ENCODE data around the gene IMMP2L. TPM values are rescaled to one million over a fixed set of nuclear protein-coding genes. Genes with fewer than 3 reads are reported as not detected.
"Not testable (repeated sequence)": the region's sequence is repeated elsewhere in the genome, so short reads cannot be mapped to it uniquely, and the experiment has no call there.

Gene IMMP2L
- total RNA-seq, 1 donor from 2014 or later, result 20.0 TPM

DNA sequence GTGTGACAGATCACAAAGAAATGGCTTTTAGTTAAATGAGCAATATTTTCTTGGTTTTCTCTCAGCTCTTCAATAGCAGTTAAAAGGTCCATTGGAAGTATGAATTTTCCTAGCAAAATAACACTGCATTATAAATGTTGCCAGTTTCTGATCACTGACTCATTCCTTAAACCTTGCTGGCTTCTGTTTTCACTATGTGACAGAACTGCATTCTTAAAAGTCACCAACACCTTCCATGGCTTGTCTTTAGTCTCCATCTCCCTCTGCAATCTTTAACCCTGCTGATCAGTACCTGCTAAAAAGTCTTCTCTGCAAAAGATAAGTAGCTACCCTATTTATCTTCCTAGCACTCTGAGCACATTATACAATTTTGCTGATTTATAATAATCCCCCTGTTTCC lies 876.4 kb downstream of the IMMP2L start:
- H3K27ac Mint-ChIP-seq, result no peak overlapping the region
- H3K36me3 Mint-ChIP-seq (ENCODE audit: low read depth), result no peaks in the 10 kb centered on the region
- H3K4me1 Mint-ChIP-seq (ENCODE audit: low read depth), result no peaks in the 10 kb centered on the region
- intact Hi-C loops (cut with micrococcal nuclease), result no loop called here
- no peak overlapping the region for H3K4me3 Mint-ChIP-seq (ENCODE audit: low read depth)
- no peak for DNase-seq (ENCODE audit: low spot score)
- H3K9me3 Mint-ChIP-seq, result no peaks in the 10 kb centered on the region
- no peaks in the 10 kb centered on the region for H3K27me3 Mint-ChIP-seq (ENCODE audit: low read depth)

DNA sequence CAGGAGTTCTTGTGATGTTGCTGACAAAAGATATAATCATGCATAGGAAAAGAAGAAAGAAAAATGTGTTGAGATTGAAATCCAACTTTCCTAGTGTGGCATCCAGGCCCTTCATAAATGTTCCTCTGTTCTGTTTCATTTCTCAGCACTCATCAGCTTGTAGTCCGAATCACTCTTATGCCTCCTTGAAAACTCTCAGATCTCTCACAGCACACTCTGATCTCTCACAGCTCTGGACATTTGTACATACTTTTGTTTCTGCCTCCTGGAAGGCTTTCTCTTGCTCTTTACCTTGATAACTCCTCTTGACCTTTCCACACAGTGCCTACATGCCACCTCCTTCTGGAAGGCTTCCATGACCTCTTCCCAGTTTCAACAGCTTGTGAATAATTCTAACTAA lies 880.4 kb downstream of the IMMP2L start:
- Mint-ChIP-seq H3K27me3 (ENCODE audit: low read depth) (no peaks in the 10 kb centered on the region), H3K4me1 (ENCODE audit: low read depth) (peaks cover 2% of the 10 kb centered on the region), H3K9me3 (no peaks in the 10 kb centered on the region), H3K4me3 (ENCODE audit: low read depth) (no peak overlapping the region), H3K27ac (no peak overlapping the region), H3K36me3 (ENCODE audit: low read depth) (no peaks in the 10 kb centered on the region)
- no peak for DNase-seq (ENCODE audit: low spot score)
- intact Hi-C loops (cut with micrococcal nuclease), result no loop called here

DNA sequence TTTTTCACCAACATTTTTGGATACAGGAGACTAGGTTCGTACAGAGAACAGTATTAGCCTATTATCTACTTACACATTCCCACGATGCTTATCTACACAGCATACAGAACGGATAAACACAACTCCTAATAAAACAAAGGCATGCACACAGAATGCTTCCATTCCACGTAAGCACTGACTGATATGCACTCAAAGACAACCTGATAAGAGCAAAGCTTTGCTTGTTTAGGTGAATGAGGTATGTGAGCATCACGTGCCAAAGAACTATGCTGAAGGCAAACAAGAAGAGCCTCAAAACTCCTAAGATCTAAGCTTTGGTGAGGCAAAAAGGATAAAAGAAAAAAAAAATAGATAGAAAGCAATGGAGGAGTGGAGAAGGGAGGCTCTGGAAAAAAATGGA lies 884.9 kb downstream of the IMMP2L start:
- intact Hi-C loops (cut with micrococcal nuclease), result no loop called here
- Mint-ChIP-seq H3K9me3 (peaks cover 28% of the 10 kb centered on the region), H3K4me3 (ENCODE audit: low read depth) (no peak overlapping the region), H3K4me1 (ENCODE audit: low read depth) (peaks cover 2% of the 10 kb centered on the region), H3K27me3 (ENCODE audit: low read depth) (no peaks in the 10 kb centered on the region), H3K27ac (no peak overlapping the region), H3K36me3 (ENCODE audit: low read depth) (no peaks in the 10 kb centered on the region)
- DNase-seq (ENCODE audit: low spot score), result no peak

DNA sequence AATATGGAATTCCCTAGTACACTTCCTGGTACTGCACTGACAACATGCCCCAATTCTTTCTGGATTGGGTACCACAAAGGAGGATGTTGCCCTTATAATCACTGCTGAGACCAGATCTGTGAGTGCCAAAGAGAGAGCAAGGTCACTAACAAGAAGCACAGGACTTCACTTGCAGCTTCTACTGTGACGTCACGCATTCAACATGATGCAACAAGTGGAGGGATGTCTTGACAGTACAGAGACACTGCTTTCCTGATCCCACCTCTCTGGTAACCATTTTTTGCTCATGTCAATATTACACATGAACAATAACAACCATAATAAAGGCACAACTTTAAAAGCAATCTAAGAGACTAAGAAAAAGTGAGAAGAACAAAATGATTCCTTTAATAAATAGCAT lies 885.5 kb downstream of the IMMP2L start:
- Mint-ChIP-seq H3K4me3 (ENCODE audit: low read depth) (no peak overlapping the region), H3K27me3 (ENCODE audit: low read depth) (no peaks in the 10 kb centered on the region), H3K36me3 (ENCODE audit: low read depth) (no peaks in the 10 kb centered on the region), H3K9me3 (peaks cover 30% of the 10 kb centered on the region), H3K4me1 (ENCODE audit: low read depth) (peaks cover 2% of the 10 kb centered on the region), H3K27ac (no peak overlapping the region)
- DNase-seq (ENCODE audit: low spot score), result no peak
- intact Hi-C loops (cut with micrococcal nuclease), result no loop called here

DNA sequence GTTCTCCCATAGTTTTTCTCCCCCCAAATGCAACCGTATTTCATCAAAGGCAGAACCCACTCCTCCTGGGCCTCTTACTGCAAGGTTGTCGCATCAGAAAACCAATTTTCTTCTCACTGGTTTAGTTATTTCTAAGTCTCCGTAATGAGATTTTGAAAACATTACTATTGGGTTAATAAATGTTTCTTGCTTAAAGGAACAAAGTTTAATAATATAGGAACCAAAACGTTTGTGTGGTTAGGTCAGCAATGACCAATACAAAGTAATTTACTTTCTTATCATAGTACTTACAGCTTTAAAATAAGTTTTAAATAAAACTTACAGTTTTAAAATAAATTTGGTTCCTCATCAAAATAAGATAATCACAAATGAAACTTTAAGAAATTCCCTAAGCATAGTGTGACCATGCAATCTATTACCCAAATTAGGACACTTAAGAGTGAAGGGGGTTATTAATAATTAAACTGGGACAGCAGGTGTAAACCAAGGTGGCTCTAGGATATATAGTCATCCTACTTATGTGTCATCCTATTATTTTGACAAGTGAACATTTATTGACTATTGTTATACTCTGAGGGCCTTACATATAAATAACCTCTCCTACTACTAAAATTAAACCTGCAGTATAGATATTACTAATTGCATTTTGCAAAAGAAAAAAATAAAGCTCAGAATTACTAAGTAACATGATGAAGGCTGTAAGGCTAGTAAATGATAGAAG lies 886.7 kb downstream of the IMMP2L start:
- Mint-ChIP-seq H3K27ac (no peak overlapping the region), H3K4me3 (ENCODE audit: low read depth) (no peak overlapping the region), H3K27me3 (ENCODE audit: low read depth) (no peaks in the 10 kb centered on the region), H3K4me1 (ENCODE audit: low read depth) (peaks cover 2% of the 10 kb centered on the region), H3K36me3 (ENCODE audit: low read depth) (no peaks in the 10 kb centered on the region), H3K9me3 (peaks cover 35% of the 10 kb centered on the region)
- DNase-seq (ENCODE audit: low spot score), result no peak
- intact Hi-C loops (cut with micrococcal nuclease), result no loop called here

DNA sequence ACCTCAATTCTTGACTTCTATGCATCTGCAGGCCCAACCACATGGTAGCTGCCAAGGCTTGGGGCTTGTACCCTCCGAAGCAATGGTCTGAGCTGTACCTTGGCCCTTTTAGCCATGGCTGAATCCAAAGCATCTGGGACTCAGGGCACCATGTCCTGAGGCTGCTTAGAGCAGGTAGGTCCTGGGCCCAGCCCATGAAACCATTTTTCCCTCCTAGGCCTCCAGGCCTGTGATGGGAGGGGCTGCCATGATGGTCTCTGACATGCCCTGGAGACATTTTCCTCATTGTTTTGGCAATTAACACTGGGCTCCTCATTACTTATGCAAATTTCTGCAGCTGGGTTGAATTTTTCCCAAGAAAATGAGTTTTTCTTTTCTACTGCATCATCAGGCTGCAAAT lies 889.1 kb downstream of the IMMP2L start:
- Mint-ChIP-seq H3K4me1 (ENCODE audit: low read depth) (no peaks in the 10 kb centered on the region), H3K4me3 (ENCODE audit: low read depth) (no peak overlapping the region), H3K36me3 (ENCODE audit: low read depth) (no peaks in the 10 kb centered on the region), H3K27me3 (ENCODE audit: low read depth) (no peaks in the 10 kb centered on the region), H3K9me3 (peaks cover 35% of the 10 kb centered on the region), H3K27ac (no peak overlapping the region)
- intact Hi-C loops (cut with micrococcal nuclease), result no loop called here
- no peak for DNase-seq (ENCODE audit: low spot score)

DNA sequence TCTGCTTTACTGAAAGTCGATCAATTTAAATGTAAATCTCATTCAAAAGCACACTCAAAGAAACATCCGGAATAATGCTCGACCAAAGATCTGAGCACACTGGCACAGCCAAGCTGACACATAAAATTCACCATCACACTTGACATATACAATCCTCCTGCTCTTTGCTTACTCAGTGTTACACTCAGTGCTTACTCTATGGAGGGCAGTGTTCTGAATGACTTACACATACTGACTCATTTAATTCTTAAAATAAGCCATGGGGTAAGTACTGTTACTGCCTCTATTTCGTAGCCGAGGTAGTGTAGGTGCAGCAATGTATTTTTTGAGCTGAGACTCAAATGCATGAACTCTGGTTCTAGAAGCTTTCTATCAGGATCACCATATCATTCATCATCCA lies 892.9 kb downstream of the IMMP2L start:
- intact Hi-C loops (cut with micrococcal nuclease), result no loop called here
- no peak for DNase-seq (ENCODE audit: low spot score)
- Mint-ChIP-seq H3K4me1 (ENCODE audit: low read depth) (no peaks in the 10 kb centered on the region), H3K36me3 (ENCODE audit: low read depth) (no peaks in the 10 kb centered on the region), H3K27ac (no peak overlapping the region), H3K27me3 (ENCODE audit: low read depth) (no peaks in the 10 kb centered on the region), H3K4me3 (ENCODE audit: low read depth) (no peak overlapping the region), H3K9me3 (peaks cover 27% of the 10 kb centered on the region)

DNA sequence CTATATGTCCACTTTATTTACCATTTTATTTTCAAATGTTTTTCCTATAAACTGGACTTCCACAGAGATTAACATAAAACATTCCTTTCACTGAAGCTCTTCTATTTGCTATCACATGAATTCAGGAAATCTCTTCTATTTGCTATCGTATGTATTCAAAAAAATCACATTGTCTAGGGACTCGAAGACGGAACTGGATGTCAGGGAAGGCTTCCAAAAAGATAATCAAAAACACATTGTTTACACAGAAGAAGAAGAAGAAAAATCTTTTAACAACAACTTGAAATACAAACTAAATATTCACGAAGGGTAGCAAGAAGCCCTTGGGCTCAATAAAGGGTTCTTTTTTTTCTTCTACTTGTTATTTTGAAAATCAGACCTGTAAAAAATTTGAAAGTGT lies 897.5 kb downstream of the IMMP2L start:
- Mint-ChIP-seq H3K27ac (no peak overlapping the region), H3K36me3 (ENCODE audit: low read depth) (no peaks in the 10 kb centered on the region), H3K4me1 (ENCODE audit: low read depth) (no peaks in the 10 kb centered on the region), H3K4me3 (ENCODE audit: low read depth) (no peak overlapping the region), H3K9me3 (peaks cover 8% of the 10 kb centered on the region), H3K27me3 (ENCODE audit: low read depth) (no peaks in the 10 kb centered on the region)
- intact Hi-C loops (cut with micrococcal nuclease), result no loop called here
- no peak for DNase-seq (ENCODE audit: low spot score)

DNA sequence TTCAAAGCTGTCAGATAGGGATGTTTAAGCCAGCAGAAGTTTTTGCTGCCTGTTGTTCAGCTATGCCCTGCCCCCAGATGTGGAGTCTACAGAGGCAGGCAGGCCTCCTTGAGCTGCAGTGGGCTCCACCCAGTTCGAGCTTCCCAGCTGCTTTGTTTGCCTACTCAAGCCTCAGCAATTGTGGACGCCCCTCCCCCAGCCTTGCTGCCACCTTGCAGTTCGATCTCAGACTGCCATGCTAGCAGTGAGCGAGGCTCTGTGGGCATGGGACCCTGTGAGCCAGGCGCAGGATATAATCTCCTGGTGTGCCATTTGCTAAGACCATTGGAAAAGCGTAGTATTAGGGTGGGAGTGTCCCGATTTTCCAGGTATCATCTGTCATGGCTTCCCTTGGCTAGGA lies 901.7 kb downstream of the IMMP2L start:
- peaks cover 18% of the 10 kb centered on the region for H3K9me3 Mint-ChIP-seq
- H3K4me1 Mint-ChIP-seq (ENCODE audit: low read depth); H3K27ac Mint-ChIP-seq; DNase-seq (ENCODE audit: low spot score); H3K36me3 Mint-ChIP-seq (ENCODE audit: low read depth); intact Hi-C loops (cut with micrococcal nuclease); H3K4me3 Mint-ChIP-seq (ENCODE audit: low read depth); H3K27me3 Mint-ChIP-seq (ENCODE audit: low read depth): not testable (repeated sequence)

DNA sequence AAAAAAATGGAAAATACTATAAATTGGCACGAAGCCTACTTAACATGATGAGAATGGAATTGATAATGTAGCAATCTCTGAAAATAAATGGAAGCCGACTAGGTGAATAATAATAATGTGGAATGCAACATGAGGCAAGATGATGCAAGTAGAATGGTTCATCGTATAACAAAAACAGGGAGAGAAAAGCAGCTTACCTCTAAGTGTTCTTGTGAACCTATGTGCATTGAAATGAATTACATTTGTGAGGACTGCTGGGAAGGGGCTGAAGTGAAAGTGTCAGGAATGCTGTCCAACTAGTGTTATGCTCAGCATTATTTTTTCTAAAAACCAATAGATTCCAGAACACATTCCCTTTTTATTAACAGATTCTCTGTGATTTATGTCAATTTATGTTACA lies 912.0 kb downstream of the IMMP2L start:
- Mint-ChIP-seq H3K4me3 (ENCODE audit: low read depth) (no peak overlapping the region), H3K27ac (no peak overlapping the region), H3K9me3 (no peaks in the 10 kb centered on the region), H3K27me3 (ENCODE audit: low read depth) (peaks cover 8% of the 10 kb centered on the region), H3K36me3 (ENCODE audit: low read depth) (no peaks in the 10 kb centered on the region), H3K4me1 (ENCODE audit: low read depth) (no peaks in the 10 kb centered on the region)
- intact Hi-C loops (cut with micrococcal nuclease), result no loop called here
- no peak for DNase-seq (ENCODE audit: low spot score)

DNA sequence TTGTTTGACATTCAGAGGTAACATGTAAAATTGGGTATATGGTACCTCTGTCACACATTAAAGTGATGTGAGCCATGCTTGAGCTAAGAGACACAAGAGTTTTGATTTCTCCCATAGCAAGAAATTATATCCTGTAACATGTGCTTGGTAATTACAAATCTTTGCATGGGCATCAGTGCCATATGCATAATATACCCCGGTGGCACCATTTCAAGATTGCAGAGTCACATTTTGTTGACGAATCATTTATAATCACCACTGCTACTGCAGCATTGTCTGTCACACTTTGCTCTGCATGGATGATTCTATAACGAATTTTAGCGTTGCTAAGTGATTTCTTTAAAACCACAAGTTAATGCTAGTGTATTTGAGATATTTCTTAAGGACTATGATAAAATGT lies 915.0 kb downstream of the IMMP2L start:
- Mint-ChIP-seq H3K4me3 (ENCODE audit: low read depth) (no peak overlapping the region), H3K9me3 (no peaks in the 10 kb centered on the region), H3K27ac (no peak overlapping the region), H3K27me3 (ENCODE audit: low read depth) (peaks cover 9% of the 10 kb centered on the region), H3K4me1 (ENCODE audit: low read depth) (no peaks in the 10 kb centered on the region), H3K36me3 (ENCODE audit: low read depth) (no peaks in the 10 kb centered on the region)
- intact Hi-C loops (cut with micrococcal nuclease), result no loop called here
- no peak for DNase-seq (ENCODE audit: low spot score)

DNA sequence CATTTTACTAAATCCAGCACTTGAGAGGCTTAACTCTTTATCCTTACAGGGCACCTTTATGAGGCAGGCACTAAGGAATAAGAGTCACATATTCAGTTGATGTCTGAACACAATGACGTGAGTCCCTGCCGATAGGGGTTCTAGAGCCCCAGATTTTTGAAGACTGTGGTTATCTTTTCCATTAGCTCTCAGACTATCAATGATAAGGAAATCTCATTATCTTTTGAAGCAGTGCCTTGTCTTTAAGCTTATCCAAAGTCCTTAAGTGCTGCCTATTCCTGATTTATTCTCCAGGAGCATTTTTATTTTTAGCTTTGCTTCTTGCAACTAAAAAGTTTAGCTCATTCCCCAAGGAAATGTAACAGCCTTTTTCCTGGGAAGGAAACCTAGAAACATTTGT lies 915.5 kb downstream of the IMMP2L start:
- H3K27me3 Mint-ChIP-seq (ENCODE audit: low read depth), result peaks cover 9% of the 10 kb centered on the region
- no peak overlapping the region for H3K4me3 Mint-ChIP-seq (ENCODE audit: low read depth)
- H3K4me1 Mint-ChIP-seq (ENCODE audit: low read depth), result no peaks in the 10 kb centered on the region
- DNase-seq (ENCODE audit: low spot score), result no peak
- H3K9me3 Mint-ChIP-seq, result no peaks in the 10 kb centered on the region
- no peak overlapping the region for H3K27ac Mint-ChIP-seq
- H3K36me3 Mint-ChIP-seq (ENCODE audit: low read depth), result no peaks in the 10 kb centered on the region
- intact Hi-C loops (cut with micrococcal nuclease), result no loop called here

DNA sequence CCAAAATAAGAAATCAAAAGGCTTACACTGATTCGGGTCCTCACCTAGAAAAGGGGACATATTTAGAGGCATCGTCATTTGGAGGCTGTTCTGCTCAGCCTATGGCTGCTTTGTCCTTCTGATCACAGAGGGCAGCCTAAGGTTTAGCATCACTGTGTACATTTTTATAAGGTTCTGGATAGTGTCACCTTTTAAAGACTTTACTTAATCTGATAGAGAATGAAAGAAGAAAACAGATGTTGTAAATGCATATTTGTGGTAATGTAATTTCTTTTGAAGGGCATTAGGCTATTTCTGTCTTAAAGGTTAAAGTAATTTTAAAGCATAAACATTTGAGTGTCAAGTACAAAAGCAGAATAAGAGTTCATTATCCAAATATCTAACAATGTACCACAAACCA lies 916.7 kb downstream of the IMMP2L start:
- no peak overlapping the region for H3K27ac Mint-ChIP-seq
- H3K27me3 Mint-ChIP-seq (ENCODE audit: low read depth), result peaks cover 10% of the 10 kb centered on the region
- no peak for DNase-seq (ENCODE audit: low spot score)
- H3K4me1 Mint-ChIP-seq (ENCODE audit: low read depth), result no peaks in the 10 kb centered on the region
- no peaks in the 10 kb centered on the region for H3K9me3 Mint-ChIP-seq
- no peak overlapping the region for H3K4me3 Mint-ChIP-seq (ENCODE audit: low read depth)
- no peaks in the 10 kb centered on the region for H3K36me3 Mint-ChIP-seq (ENCODE audit: low read depth)
- intact Hi-C loops (cut with micrococcal nuclease), result no loop called here

DNA sequence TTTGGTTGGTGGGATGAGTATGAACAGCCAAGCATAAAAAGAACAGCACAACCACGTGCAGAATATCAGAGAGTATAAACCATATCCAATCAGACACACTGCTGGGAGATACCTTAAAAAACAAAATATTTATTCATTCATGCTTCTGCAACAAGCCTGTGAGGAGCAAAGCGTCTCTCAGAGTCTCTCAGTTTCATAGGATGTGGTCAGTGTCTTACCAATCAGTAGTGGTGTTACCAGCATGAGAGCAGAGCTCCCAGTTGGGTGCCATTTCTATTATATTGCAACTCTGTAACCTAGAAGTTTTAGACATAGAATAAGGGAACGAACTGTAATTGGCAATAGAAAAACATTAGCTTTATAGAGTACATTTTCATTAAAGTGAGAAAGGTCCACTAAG lies 917.2 kb downstream of the IMMP2L start:
- H3K27ac Mint-ChIP-seq, result no peak overlapping the region
- H3K9me3 Mint-ChIP-seq, result no peaks in the 10 kb centered on the region
- peaks cover 8% of the 10 kb centered on the region for H3K27me3 Mint-ChIP-seq (ENCODE audit: low read depth)
- H3K4me3 Mint-ChIP-seq (ENCODE audit: low read depth), result no peak overlapping the region
- no peaks in the 10 kb centered on the region for H3K36me3 Mint-ChIP-seq (ENCODE audit: low read depth)
- no peaks in the 10 kb centered on the region for H3K4me1 Mint-ChIP-seq (ENCODE audit: low read depth)
- no peak for DNase-seq (ENCODE audit: low spot score)
- intact Hi-C loops (cut with micrococcal nuclease), result no loop called here

Data from activated T-helper 2 cell treated with anti-CD3 and anti-CD28 coated beads, Interferon-gamma antibody, Interleukin-2, Interleukin-4, amounts not matched to agents 10 μg/mL and 5 μg/mL and 100 μg/mL, durations not matched to agents 14 hours and 24 hours and 36 hours (primary cell).